ENCODE results near the gene NLRP7.

The NLRP7 gene

DNA sequence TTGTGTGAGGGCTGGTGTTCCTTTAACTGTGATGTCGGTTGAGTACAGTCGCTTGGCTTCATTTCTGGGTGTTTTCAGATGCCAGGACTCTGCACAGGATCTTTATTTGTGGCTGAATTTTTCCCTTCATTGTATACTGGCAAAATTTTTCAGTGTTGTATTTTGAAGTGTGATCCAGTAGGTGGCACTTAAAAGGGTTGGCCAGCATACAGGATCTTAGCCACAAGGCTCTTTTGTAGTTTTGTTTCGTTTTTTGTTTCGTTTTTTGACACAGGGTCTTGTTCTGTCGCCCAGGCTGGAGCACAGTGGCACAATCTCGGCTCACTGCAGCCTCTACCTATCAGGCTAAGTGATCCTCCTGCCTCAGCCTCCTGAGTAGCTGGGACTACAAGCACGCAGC, 64.6 kb downstream of the NLRP7 start:
- DNase-seq (ENCODE audit: low read depth in 1 of 2, low spot score in 1 of 2): peak in 1 of 2 experiments; percentile 26
- in situ Hi-C loops (cut with HindIII; ENCODE audit: low pct_unique_long_range_greater_than_20kb, low sequenced_read_pairs): no loop called here
- TF ChIP-seq JUND (IDR thresholded peaks at IDR 0.05; ENCODE audit: low read depth): no peak

GRCh38 chr19:54881884-54882283, 65.4 kb downstream of the NLRP7 start:
- in situ Hi-C loops (cut with HindIII; ENCODE audit: low pct_unique_long_range_greater_than_20kb, low sequenced_read_pairs): no loop called here
- TF ChIP-seq JUND (IDR thresholded peaks at IDR 0.05; ENCODE audit: low read depth): no peak
- no peak for DNase-seq (ENCODE audit: low read depth in 1 of 2, low spot score in 1 of 2)

DNA sequence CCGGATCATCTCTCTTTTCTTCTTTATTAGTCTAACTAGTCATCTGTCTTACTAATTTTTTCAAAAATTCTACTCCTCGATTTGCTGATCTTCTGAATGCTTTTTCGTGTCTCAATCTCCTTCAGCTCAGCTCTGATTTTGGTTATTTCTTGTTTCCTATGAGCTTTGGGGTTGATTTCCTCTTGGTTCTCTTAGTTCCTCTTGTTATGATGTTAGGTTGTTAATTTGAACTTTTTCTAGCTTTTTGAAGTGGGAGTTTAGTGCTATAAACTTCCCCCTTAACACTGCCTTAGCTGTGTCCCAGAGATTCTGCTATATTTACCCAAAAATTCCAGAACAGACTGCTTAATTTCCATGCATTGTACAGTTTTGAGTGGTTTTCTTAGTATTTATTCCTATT, 69.9 kb downstream of the NLRP7 start:
- TF ChIP-seq JUND (IDR thresholded peaks at IDR 0.05; ENCODE audit: low read depth): no peak
- in situ Hi-C loops (cut with HindIII; ENCODE audit: low pct_unique_long_range_greater_than_20kb, low sequenced_read_pairs): no loop called here
- no peak for DNase-seq (ENCODE audit: low read depth in 1 of 2, low spot score in 1 of 2)

DNA sequence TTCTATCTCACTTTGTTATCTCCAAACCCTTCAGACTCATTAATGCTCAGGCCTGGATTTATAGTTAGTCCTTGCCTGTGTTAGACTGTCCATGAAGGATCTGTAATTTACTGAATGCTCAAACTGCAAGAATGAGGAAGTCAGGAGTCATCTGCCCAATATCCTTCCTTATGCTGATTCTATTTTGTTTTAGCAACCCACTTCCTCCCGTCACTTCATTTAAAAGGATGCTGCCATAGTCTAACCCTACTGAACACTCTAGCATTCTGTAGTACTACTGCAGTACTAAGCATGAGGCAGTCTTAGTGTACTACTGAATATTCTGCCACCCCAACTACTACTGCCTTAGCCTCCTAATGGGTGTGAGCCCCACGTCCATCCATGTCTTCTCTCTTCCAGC, 71.8 kb downstream of the NLRP7 start:
- DNase-seq (ENCODE audit: low read depth in 1 of 2, low spot score in 1 of 2): no peak
- in situ Hi-C loops (cut with HindIII; ENCODE audit: low pct_unique_long_range_greater_than_20kb, low sequenced_read_pairs): no loop called here
- no peak for TF ChIP-seq JUND (IDR thresholded peaks at IDR 0.05; ENCODE audit: low read depth)

GRCh38 chr19:54873990-54874389, 73.3 kb downstream of the NLRP7 start, which contains the start of gene FCAR:
TSS of gene FCAR (plus strand) at chr19:54874235. CDS start at chr19:54874290, 55 bp downstream.
- no peak for DNase-seq (ENCODE audit: low read depth in 1 of 2, low spot score in 1 of 2)
- TF ChIP-seq JUND (IDR thresholded peaks at IDR 0.05; ENCODE audit: low read depth): no peak
- in situ Hi-C loops (cut with HindIII; ENCODE audit: low pct_unique_long_range_greater_than_20kb, low sequenced_read_pairs): no loop called here
